Astrocyte (in vitro differentiated cells and primary cell): ENCODE measurements around the gene PLD2. TPM values are rescaled to one million over a fixed set of nuclear protein-coding genes. Genes with fewer than 3 reads are reported as not detected.
"Not testable (repeated sequence)": the region's sequence is repeated elsewhere in the genome, so short reads cannot be mapped to it uniquely, and the experiment has no call there.

Experiments used
- DNase-seq: peaks from one replicate; pipeline ENCODE4 v3.0.0-alpha.2; 2010; ENCODE audit warnings: low read depth
- FAIRE-seq: peaks from 2 replicates; lab custom pipeline; 2011; peaks lifted over from hg19 to GRCh38; lab: Jason Lieb, UNC
- H2AFZ ChIP-seq: 2 replicates; pipeline ENCODE4 v1.6.0; 2012; ENCODE audit warnings: low read depth, low read length, inconsistent platforms
- H3K27ac ChIP-seq: 2 replicates; pipeline ENCODE4 v1.5.1; 2011; ENCODE audit warnings: low read depth, low read length, inconsistent platforms
- H3K27me3 ChIP-seq: 2 replicates; pipeline ENCODE4 v1.6.0; 2011; ENCODE audit warnings: low read length, inconsistent platforms; ENCODE audit not compliant: insufficient read depth
- H3K36me3 ChIP-seq: 2 replicates; pipeline ENCODE4 v1.5.1; 2011; ENCODE audit warnings: low read length, inconsistent platforms; ENCODE audit not compliant: insufficient read depth
- H3K4me1 ChIP-seq: 2 replicates; pipeline ENCODE4 v1.5.1; 2011; ENCODE audit warnings: low read length, inconsistent platforms; ENCODE audit not compliant: insufficient read depth
- H3K4me2 ChIP-seq: 2 replicates; pipeline ENCODE4 v1.6.0; 2012; ENCODE audit warnings: low read length, inconsistent platforms
- H3K4me3 ChIP-seq: 2 replicates; pipeline ENCODE4 v1.5.1; 2011; ENCODE audit warnings: low read depth, mild to moderate bottlenecking, low read length, inconsistent platforms; ENCODE audit not compliant: insufficient read depth
- H3K79me2 ChIP-seq: 2 replicates; pipeline ENCODE4 v1.6.0; 2012; ENCODE audit warnings: mild to moderate bottlenecking, low read length, inconsistent platforms; ENCODE audit not compliant: insufficient read depth
- H3K9ac ChIP-seq: 2 replicates; pipeline ENCODE4 v1.6.0; 2012; ENCODE audit warnings: mild to moderate bottlenecking, low read length, inconsistent platforms
- H3K9me3 ChIP-seq: 2 replicates; pipeline ENCODE4 v1.5.1; 2012; ENCODE audit warnings: low read depth, mild to moderate bottlenecking, low read length, inconsistent platforms; ENCODE audit not compliant: insufficient read depth
- H4K20me1 ChIP-seq: 2 replicates; pipeline ENCODE4 v1.6.0; 2012; ENCODE audit warnings: low read length, inconsistent platforms; ENCODE audit not compliant: insufficient read depth
- H3K27ac Mint-ChIP-seq: one replicate; pipeline ENCODE4 v1.8.0; 2021; ENCODE audit warnings: mild to moderate bottlenecking, mixed read lengths; ENCODE audit not compliant: unreplicated experiment
- H3K27me3 Mint-ChIP-seq: one replicate; pipeline ENCODE4 v1.8.0; 2021; ENCODE audit warnings: low read depth, mixed read lengths; ENCODE audit not compliant: unreplicated experiment
- H3K36me3 Mint-ChIP-seq: one replicate; pipeline ENCODE4 v1.8.0; 2021; ENCODE audit warnings: low read depth, mixed read lengths; ENCODE audit not compliant: unreplicated experiment
- H3K4me1 Mint-ChIP-seq: one replicate; pipeline ENCODE4 v1.8.0; 2021; ENCODE audit warnings: low read depth, mixed read lengths; ENCODE audit not compliant: unreplicated experiment
- H3K4me3 Mint-ChIP-seq: one replicate; pipeline ENCODE4 v1.8.0; 2021; ENCODE audit warnings: mild to moderate bottlenecking, moderate library complexity, mixed read lengths; ENCODE audit not compliant: unreplicated experiment
- H3K9me3 Mint-ChIP-seq: one replicate; pipeline ENCODE4 v1.8.0; 2021; ENCODE audit warnings: mild to moderate bottlenecking, mixed read lengths; ENCODE audit not compliant: unreplicated experiment
- EZH2 ChIP-seq: IDR thresholded peaks from 2 replicates; pipeline ENCODE4 v1.6.1; 2012; ENCODE audit warnings: mild to moderate bottlenecking, low read length, inconsistent platforms; ENCODE audit not compliant: insufficient read depth
- total RNA-seq: library from RNA; stranded (reverse); gene quantifications from 2 replicates; pipeline ENCODE4 v1.2.1, GENCODE V29; 2021
- TF ChIP-seq, protein P1 (sequence below): IDR thresholded peaks from 2 replicates; pipeline ENCODE4 v1.5.1; 2011; ENCODE audit warnings: low read depth, mild to moderate bottlenecking, inconsistent platforms, low read length, moderate library complexity; ENCODE audit not compliant: insufficient read depth

Gene PLD2
- total RNA-seq, 1 donor from 2014 or later = 29.3 TPM

DNA sequence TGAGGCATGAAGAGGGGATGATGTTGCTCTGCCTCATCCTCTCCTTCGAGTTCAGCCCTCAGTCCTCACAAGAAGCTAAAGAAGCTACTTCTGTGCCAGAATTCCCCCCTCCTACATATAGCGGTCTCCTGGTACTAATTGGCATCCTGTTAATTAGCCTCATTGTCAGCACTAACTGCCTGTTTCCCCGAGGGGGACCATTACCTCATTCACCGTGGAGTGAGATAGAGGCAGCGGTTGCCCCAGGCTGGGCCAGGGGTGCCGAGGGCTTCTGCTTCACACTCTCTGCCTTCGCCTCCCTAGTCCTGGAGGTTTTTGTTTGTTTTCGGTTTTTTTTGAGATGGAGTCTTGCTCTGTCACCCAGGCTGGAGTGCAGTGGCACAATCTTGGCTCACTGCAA lies 20.4 kb downstream of the PLD2 start:
- Histone ChIP-seq H3K9me3 (no peaks in the 10 kb centered on the region), H3K27me3 (no peaks in the 10 kb centered on the region), H3K4me3 (no peak overlapping the region), H3K36me3 (no peaks in the 10 kb centered on the region), H3K79me2 (no peaks in the 10 kb centered on the region), H3K27ac (no peak overlapping the region), H3K4me2 (no peak overlapping the region), H4K20me1 (no peaks in the 10 kb centered on the region), H3K9ac (no peak overlapping the region), H2AFZ (no peak overlapping the region), H3K4me1 (no peaks in the 10 kb centered on the region)
- DNase-seq (no peak), FAIRE-seq (no peak)
- no peaks in the 10 kb centered on the region for H3K9me3 Mint-ChIP-seq
- no peak for TF ChIP-seq EZH2
- TF ChIP-seq, protein P1, sequence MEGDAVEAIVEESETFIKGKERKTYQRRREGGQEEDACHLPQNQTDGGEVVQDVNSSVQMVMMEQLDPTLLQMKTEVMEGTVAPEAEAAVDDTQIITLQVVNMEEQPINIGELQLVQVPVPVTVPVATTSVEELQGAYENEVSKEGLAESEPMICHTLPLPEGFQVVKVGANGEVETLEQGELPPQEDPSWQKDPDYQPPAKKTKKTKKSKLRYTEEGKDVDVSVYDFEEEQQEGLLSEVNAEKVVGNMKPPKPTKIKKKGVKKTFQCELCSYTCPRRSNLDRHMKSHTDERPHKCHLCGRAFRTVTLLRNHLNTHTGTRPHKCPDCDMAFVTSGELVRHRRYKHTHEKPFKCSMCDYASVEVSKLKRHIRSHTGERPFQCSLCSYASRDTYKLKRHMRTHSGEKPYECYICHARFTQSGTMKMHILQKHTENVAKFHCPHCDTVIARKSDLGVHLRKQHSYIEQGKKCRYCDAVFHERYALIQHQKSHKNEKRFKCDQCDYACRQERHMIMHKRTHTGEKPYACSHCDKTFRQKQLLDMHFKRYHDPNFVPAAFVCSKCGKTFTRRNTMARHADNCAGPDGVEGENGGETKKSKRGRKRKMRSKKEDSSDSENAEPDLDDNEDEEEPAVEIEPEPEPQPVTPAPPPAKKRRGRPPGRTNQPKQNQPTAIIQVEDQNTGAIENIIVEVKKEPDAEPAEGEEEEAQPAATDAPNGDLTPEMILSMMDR = no peak
- H3K4me1 Mint-ChIP-seq = no peaks in the 10 kb centered on the region
- H3K4me3 Mint-ChIP-seq = no peak overlapping the region
- peaks cover 9% of the 10 kb centered on the region for H3K36me3 Mint-ChIP-seq
- no peaks in the 10 kb centered on the region for H3K27me3 Mint-ChIP-seq
- H3K27ac Mint-ChIP-seq = no peak overlapping the region

DNA sequence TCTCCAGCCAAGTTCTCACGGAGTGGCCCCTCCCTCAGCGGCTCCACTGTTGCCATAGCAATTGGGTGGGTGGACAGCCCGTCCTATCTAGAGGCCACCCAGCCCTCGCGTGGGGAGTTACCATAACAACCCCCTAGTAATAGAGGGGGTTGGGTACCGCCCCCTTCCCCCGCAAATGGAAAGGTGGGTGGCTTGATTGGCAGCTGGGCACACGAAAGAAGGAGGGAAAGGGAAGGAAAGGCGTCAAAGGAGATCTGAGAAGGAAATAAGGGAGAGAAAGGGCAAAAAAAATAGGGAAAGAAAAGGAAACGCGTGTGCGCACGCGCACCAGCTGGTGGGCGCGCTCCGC lies 25.9 kb downstream of the PLD2 start:
- peak overlapping the region; percentile 76 for H3K4me3 ChIP-seq
- FAIRE-seq, H3K9me3 ChIP-seq, H3K36me3 ChIP-seq, H3K9me3 Mint-ChIP-seq, H3K36me3 Mint-ChIP-seq, DNase-seq, H3K27me3 Mint-ChIP-seq, H3K27me3 ChIP-seq: not testable (repeated sequence)
- H3K79me2 ChIP-seq = peaks cover 43% of the 10 kb centered on the region
- peak overlapping the region; percentile 89 for H2AFZ ChIP-seq
- peak overlapping the region; percentile 100 for H3K4me2 ChIP-seq
- peaks cover 39% of the 10 kb centered on the region for H4K20me1 ChIP-seq
- H3K9ac ChIP-seq = peak overlapping the region; percentile 86
- Mint-ChIP-seq H3K4me3 (peak overlapping the region; percentile 91), H3K4me1 (peaks cover 19% of the 10 kb centered on the region), H3K27ac (peak overlapping the region; percentile 94)
- H3K4me1 ChIP-seq = peaks cover 11% of the 10 kb centered on the region
- peak overlapping the region; percentile 78 for H3K27ac ChIP-seq

DNA sequence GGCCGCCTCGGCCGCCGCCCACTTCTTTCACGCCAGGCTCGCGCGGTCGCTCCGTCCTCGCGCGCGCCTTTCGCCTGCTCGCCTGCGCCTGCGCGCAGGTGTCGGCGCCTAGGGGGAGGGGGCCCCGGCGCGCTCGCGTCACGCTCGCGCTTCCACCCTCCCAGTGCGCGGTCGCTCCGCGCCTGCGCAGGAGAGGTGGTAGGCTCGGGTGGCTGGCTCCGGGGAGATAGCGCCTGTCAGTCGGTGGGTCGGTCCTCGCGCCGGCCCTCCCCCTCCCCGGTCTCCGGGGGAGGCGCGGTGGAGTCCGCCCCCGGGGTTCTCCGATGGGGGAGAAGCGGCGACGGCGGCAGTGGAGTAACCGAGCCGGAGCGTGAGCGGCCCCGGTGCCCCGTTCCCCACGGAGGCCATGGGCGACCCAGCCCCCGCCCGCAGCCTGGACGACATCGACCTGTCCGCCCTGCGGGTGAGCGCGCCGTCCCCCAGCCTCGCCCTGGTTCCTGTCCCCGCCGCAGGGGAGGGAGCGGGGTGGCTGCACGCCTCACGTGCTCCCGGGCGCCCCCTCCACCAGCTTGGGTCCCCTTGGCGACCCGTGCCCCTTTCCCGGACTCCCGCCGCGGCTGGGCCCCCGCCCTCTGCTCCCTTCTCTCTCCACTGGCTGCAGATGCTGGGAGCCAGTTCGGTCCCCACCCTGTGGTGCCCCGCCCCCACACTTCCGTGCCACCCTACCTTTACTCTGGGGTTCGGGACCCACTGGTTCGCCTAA lies 26.4 kb downstream of the PLD2 start, which contains the start of gene MINK1:
MINK1 (plus strand) TSS at position 163 of the 763 bp plus-strand sequence; CDS start at position 407, 244 bp downstream.
- Mint-ChIP-seq H3K4me1 (peaks cover 19% of the 10 kb centered on the region), H3K27ac (peak within 1 kb of the TSS; percentile 94), H3K27me3 (no peaks in the 10 kb centered on the region), H3K9me3 (no peaks in the 10 kb centered on the region), H3K36me3 (peaks cover 8% of the 10 kb centered on the region), H3K4me3 (peak within 1 kb of the TSS; percentile 91)
- TF ChIP-seq, protein P1 = no peak
- TF ChIP-seq EZH2 = no peak
- FAIRE-seq = no peak
- peak within 1 kb of the TSS; percentile 89 for H2AFZ ChIP-seq
- H3K27me3 ChIP-seq = no peaks in the 10 kb centered on the region
- H3K4me3 ChIP-seq = peak within 1 kb of the TSS; percentile 76
- H3K79me2 ChIP-seq = peaks cover 48% of the 10 kb centered on the region
- H4K20me1 ChIP-seq = peaks cover 44% of the 10 kb centered on the region
- H3K9me3 ChIP-seq = no peaks in the 10 kb centered on the region
- H3K9ac ChIP-seq = peak within 1 kb of the TSS; percentile 86
- H3K4me1 ChIP-seq = peaks cover 11% of the 10 kb centered on the region
- DNase-seq = peak; percentile 72
- H3K36me3 ChIP-seq = no peaks in the 10 kb centered on the region
- peak within 1 kb of the TSS; percentile 78 for H3K27ac ChIP-seq
- peak within 1 kb of the TSS; percentile 100 for H3K4me2 ChIP-seq
